Measurements from ENCODE around the gene NSMCE4A.
"Not testable (repeated sequence)": the region's sequence is repeated elsewhere in the genome, so short reads cannot be mapped to it uniquely, and the experiment has no call there.

NSMCE4A gene

DNA sequence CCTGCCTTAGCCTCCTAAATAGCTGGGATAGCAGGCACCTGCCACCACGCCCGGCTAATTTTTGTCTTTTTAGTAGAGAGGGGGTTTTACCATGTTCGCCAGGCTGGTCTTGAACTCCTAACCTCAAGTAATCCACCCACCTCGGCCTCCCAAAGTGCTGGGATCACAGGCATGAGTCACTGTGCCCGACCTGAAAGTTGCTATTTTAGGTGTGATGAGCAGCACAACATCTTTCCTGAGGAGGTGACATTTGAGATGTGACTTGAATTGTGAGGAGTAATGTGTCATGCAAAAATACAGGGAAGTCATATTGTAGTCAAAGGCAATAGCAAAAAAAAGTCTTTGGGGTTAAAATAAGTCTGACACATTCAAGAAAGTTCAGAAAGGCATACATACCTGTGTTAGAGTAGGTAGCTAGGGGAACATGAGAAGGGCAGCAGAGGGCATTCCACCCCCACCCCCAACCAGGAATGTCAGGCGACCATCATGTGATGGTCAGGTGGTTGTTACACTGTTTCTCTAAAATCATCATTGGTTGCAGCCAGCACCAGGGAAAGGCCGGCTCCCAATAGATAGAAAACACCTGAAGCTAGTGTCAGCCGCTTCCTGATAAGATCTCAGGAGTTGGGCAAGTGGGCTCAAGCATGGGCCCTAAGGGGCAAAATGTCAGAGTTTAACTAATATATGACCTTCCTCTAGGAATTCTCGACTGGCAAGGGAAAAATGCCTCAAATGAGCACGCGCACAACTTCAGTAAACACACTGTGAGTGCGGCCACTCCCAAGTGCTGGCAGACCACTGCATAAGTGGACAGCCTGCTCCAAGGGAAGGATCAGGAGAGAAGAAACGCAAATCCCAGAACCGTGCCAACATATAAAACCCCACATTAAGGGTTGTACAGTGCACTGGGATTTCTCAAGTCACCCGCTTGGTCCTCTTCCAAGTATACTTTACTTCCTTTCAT lies 13.6 kb upstream of the NSMCE4A start, which contains the start of gene TACC2:
TACC2 (plus strand) TSS at position 803 of the 964 bp plus-strand sequence. CDS start 32,819 bp downstream, outside the sequence.
- in situ Hi-C loops (cut with MboI; ENCODE audit: low sequenced_read_pairs): no loop called here

DNA sequence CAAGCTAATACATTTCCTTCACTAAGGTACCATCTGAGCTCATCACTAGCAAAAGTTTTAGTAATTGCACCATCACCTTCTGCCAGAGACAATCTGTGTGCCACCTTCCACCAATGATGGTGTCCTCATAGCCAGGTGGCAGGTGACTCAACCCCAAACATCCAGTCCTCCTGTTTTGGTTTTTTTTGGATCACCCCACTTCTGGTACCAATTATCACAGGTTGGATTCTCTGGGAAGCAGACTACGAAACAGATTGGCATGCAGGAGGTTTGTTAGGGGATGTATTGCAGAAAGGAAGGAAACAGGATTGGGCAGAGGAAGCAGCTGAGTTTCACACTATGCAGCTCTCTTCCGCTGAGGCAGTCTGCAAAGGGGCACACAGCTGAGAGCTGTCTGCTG lies 9.4 kb upstream of the NSMCE4A start:
- in situ Hi-C loops (cut with MboI; ENCODE audit: low sequenced_read_pairs): no loop called here

DNA sequence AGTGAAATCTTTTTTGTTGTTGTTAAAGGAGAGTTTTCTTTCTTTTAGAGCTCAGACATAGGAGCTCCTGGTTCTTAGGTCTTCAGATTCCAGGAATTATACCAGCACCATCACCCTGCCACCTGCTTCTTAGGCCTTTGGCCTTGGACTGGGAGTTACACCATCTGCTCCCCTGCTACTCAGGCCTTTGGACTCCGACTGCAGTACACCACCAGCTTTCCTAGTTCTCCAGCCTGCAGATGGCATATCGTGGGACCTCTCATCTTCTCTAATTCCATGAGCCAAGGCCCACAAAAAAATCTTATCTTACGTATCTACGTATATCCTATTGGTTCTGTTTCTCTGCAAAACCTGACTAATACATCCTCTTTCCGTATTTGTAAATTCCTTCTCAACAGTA lies 8.8 kb upstream of the NSMCE4A start:
- in situ Hi-C loops (cut with MboI; ENCODE audit: low sequenced_read_pairs): no loop called here

DNA sequence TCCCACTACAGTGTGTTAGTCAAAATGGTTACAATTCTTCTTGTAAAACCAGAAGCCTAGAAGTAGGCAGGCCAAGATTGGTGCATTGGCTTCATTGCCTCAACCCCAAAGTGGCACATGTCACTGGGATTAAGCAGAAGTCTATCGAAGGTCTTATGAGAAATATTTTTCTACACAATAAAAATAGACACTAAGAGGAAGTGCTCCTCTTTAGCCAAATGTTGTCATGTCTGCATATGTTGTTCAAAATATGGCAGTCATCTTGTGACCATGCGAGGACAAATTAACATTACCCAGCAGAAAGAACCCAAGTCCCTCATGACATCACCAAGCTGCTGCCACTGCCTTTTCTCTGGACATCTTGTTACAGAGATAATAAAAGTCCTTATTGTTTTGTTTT lies 6.3 kb upstream of the NSMCE4A start:
- in situ Hi-C loops (cut with MboI; ENCODE audit: low sequenced_read_pairs): no loop called here

DNA sequence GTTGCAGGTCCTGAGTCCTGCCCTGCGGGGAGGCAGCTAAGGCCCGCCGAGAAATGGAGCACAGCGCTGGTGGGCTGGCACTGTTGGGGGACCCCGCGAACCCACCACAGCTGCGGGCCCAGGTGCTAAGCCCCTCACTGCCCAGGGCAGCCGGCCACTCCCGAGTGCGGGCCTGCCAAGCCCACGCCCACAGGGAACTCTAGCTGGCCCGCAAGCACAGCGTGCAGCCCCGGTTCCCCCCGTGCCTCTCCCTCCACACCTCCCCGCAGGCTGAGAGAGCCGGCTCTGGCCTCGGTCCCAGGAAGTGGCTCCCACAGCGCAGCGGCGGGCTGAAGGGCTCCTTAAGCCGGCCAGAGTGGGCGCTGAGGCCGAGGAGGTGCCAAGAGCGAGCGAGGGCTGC lies 3.5 kb upstream of the NSMCE4A start:
- in situ Hi-C loops (cut with MboI; ENCODE audit: low sequenced_read_pairs): no loop called here

DNA sequence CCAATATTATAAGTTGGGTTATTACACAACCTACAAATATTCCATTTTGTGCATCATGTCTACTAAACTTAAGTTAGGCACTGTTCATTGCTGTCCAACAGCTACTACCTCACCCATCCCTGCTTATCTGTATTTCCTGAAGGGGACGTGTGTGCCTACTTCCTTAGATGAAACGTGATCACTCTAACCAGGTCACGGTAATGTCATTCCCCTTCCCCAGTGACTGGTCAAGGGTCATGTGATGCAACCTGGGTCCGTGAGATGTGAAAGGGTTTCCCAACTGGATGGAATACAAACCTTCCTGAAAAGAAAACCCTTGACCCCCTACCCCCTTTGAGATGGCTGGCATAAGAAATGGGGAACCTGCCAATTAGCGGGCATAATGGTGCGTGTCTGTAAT lies 1.6 kb upstream of the NSMCE4A start:
- in situ Hi-C loops (cut with MboI; ENCODE audit: low sequenced_read_pairs): no loop called here

DNA sequence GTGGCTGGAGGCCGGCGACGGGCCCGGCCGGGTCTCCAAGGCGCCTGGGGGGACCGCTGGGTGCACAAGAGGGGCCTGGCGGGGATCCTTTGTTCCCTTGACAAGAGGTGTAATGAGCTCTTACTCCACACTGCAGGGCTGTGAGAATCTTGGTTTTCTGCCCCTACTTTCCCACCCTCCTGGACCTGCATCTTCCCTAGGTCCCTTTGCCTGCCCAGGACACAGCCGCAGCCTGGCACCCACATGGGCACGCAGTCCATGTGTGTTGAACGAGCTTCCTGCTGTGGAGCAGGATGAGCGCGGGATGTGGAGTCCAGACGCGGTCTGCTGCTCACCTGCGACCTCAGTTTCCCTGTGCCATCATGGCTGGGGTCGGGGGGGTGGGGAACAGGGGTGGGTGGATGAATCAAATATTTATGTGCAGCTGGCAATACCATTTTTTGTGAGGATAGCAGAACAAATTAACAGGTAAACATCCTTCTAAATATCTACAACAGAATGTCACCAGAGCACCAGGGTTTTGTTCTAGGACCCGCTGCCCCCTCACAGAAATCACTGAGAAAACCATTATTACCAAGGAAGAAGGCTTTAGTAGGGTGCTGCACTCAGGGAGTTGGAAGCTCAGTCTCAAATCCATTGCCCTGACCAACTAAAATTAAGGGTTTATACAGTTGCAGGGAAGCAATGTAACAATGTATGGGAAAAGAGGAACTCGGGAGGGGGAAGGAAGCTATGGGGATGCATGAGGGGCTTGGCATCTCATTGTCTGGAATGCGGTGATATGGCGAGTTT lies 474 bp upstream of the NSMCE4A start:
- in situ Hi-C loops (cut with MboI; ENCODE audit: low sequenced_read_pairs): no loop called here

DNA sequence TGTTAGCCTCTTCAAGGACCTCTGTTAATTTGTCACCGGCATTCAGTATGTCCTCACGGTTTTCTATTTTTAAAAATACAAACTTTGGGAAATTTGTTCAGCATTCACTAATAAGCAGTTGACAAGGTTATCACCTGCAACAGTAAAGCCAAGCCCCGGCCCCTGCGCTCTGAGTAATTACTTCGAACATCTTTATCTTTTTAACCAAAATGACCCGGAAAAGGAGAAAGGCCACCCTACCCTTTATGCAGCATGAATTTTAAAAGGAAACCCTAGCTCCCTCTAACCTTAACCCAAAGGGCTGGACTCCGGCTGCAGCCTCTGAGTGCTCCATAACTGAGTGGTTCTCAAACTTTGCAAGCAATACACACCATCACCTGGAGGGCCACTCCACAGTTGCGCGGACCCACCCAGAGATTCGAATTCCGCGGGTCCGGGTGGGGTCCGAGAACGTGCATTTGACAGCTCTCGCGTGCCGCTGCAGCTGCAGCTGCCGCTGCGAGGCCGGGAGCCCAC lies 940 bp downstream of the NSMCE4A start:
- in situ Hi-C loops (cut with MboI; ENCODE audit: low sequenced_read_pairs): no loop called here

DNA sequence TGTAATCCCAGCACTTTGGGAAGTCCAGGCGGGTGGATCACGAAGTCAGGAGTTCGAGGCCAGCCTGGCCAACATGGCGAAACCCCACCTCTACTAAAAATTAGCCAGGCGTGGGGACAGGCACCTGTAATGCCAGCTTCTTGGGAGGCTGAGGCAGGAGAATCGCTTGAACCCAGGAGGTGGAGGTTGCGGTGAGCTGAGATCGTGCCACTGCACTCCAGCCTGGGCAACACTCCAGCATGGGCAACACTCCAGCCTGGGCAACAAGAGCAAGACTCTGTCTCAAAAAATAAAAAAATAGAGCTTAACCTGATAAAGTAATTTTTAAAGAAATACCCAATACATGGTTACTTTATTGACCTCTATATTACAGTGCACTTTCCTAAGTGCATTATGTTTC lies 5.9 kb downstream of the NSMCE4A start:
- in situ Hi-C loops (cut with MboI; ENCODE audit: low sequenced_read_pairs): not testable (repeated sequence)

DNA sequence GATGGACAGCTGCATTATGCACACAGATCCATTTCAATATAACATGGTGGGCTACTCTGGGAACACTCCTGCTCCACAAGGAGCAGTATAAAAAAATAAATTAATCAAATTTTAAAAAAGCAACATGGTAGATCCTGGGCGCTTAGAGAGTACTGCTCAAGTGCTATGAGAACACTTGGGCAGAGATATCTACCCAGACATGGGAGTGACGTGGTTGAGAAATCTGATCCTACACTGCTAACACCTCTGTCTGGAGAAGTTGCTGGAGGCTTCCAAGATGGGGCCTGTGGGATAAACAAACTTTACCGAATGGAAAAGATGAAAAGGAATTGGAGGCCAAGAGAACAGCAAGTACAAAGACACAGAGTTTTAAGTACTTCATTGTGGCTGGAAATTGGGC lies 9.0 kb downstream of the NSMCE4A start:
- in situ Hi-C loops (cut with MboI; ENCODE audit: low sequenced_read_pairs): no loop called here

DNA sequence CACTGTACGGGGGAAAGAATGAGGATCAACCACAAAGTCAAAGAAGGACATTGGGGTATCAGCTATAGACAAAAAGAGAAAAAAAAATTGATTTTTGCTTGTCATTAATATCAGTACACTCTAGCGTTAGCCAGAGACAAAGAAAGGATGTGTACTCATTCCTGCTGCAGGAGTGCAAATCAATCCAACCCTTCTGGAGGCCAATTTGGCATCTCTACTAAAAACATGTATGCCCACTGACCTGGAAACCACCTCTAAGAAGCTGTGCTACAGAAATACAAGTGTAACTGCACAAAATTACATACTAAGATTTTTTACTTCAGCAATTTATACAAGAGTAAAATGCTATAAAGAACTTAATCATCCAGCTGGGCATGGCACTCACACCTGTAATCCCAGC lies 13.6 kb downstream of the NSMCE4A start:
- in situ Hi-C loops (cut with MboI; ENCODE audit: low sequenced_read_pairs): no loop called here

DNA sequence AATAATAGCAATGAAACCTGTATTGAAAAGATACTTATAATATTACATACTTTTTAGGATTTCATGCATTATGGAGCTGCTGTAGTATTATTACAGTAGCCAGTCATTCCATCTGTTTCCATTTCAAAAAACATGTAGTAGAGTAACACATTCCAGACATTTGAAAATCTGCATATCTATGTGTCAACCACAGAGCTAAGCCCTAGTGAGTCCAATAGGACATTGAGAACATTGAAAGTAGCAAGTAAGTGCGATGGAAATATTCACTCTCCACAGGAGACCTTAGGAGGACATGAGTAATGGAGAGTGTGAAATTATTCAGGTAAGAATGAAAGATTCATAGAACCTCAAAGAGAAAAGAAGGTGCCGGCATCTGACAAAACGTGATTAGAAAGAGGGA lies 15.3 kb downstream of the NSMCE4A start:
- in situ Hi-C loops (cut with MboI; ENCODE audit: low sequenced_read_pairs): no loop called here

DNA sequence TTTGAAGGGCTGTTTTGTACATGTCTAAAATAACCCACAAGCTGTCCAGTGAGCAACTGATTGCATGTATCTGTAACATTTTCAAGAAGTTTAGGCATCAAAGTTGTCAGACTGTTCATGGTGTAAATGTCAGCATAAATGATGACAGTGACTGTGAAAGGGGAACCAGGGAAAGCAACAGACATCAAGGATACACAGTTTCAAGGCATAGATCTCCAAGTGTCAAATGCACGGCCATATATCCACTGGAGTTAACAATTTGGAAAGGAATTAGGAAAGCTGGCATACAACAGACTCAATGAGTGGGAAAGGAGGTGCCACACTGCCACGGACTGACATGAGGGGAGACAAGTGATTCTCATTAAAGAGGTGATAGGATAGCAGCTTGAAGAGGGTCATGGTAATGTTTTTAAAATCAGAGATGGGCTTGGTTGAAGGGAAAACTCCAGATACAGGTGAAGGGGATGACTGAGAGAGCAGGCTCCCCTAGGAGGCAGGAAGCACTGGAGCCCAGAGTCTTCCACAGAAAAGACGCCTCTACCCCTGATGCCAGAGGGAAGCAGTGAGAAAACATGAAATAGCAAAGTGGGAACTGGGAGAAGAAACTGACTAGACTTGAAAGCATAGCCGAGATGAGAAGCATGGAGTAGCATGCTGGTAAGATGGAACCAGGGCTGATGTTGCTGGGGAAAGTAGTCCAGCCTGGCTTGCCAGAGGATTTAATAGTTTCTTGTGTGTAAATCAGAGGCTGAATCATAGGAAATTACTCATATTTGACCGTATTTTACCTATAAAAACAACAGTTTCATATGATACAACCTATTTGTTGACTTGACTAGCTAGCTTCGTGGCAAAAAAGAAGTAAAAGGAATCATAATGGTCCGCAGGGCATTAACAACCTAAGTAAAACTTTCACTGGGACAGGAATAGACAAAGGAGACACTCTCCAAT lies 18.6 kb downstream of the NSMCE4A start:
- in situ Hi-C loops (cut with MboI; ENCODE audit: low sequenced_read_pairs): no loop called here

DNA sequence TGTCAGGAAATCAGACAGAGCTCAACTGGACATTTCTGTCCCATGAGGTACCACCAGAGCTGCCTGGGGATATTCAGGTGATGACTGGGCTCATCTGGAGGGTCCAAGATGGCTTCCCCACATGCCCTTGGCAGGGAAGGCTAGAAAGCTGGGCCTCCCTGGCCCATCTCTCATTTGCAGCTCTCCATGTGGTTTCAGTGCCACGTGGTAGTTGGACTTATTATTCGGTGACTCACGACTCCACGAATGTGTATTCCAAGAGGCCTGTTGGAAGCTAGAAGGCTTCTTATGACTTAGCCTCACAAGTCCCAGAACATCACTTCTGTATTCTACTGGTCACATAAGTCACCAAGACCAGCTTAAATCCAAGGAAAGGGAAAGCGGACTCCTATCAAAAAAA lies 22.8 kb downstream of the NSMCE4A start:
- in situ Hi-C loops (cut with MboI; ENCODE audit: low sequenced_read_pairs): no loop called here

DNA sequence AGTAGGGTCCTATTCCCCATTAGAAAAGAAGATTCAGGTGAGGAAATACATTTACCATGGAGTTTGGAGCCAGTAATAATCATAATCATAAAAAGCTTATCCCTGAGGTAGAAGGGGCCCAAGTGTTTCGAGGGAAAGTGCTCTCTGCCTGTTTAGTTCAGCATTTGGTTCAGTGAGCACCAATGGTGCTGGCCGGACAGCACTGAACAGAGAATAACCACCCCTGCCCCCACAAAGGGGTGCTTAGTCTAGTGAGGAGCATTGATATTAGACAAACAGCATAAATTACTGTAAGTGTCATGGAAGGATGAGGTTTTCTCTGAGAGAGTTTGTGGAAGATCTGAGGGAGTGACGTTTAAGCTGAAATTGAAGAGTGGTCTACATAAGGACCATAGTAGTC lies 25.6 kb downstream of the NSMCE4A start:
- in situ Hi-C loops (cut with MboI; ENCODE audit: low sequenced_read_pairs): no loop called here

DNA sequence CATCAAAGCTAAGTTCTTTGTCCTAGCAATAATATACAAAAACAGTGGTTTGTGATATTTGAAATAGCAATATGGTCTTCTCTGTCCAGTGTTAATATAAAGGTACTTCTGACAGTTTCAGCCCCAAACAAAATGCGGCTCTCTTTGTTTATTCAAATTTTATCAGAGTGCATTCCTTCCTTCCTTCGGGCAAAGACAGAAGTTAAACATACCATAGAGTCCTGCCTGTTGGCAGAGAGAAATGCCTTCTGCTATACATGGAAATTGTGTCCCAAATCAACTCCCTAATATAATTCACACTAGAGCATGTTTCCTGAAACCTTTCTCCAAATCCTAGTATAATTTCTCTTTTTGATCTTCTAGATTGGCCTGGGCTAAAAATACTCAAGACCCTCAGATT lies 26.0 kb downstream of the NSMCE4A start:
- in situ Hi-C loops (cut with MboI; ENCODE audit: low sequenced_read_pairs): no loop called here

DNA sequence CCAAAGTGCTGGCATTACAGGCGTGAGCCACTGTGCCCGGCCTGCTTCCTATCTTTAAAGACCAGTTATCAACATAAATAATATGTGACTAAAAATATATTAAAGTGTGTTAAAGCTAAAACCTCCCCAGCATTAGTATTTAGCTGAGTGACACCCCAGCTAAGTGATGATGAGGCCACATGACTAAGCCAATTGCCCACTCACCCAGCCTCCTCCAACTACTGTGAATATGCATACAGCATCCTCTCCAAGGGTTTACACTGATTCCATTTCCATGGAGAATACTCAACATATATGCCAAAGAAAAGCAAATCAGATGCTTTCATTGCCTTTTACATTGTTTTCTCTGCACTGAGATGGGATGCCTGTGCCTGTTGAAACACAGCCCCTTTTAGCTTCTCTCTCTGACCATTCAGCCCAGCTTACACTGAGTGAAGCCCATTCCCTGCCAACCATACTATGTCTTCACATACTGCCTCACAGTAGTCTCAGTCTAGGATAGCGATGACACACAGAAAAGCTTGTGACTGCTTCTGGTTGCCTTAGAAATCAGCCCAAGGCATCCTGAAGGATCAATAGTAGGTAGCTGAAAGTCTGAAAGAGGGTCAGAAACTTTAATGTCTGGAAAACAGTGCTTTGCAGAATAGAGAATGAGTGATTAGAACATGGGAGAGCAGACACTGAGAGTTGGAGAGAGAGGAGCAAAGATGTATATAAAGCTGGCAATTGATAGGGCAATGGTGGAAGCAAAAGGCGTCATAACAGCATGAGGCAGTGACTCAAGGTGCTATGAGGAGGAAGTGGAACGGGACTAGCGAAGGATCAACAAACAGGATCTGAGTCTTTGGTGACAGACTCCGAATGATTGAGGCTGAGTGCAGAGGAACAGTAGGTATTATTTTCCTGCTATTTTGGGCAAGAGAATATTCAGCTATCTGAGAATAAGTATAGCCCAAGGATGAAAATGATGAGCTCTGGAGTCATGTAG lies 27.4 kb downstream of the NSMCE4A start:
- in situ Hi-C loops (cut with MboI; ENCODE audit: low sequenced_read_pairs): no loop called here

DNA sequence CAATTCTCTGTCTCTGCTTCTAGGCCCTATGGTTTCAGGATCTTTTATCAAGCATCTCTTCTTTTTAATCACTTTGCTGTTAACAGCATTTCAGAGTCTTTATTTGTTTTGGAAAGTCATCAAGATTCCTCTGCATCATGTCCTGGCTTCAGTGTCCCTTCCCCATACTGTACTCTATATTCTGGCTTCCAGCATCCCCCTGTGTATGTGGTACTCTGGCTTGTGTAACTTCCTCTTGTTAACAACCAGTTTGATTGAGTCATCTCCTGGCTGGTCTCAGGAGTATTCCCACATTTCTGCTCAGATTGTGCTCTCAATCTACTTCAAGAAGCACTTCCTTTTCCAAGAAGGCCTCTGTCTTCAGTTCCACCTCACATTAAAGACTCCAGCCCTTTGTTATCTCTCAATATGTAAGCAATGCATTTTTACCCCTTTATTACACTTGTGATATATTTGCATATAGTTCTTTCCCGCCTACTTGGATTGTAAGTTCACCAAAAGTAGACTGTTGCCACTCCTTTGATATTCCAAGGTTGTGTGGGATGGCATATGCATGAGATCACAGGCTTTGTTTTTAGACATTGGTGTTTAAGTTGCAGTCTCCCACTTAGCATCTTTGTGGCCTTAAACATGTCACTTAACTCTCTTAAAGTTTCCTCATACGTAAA lies 32.1 kb downstream of the NSMCE4A start:
- in situ Hi-C loops (cut with MboI; ENCODE audit: low sequenced_read_pairs): no loop called here

DNA sequence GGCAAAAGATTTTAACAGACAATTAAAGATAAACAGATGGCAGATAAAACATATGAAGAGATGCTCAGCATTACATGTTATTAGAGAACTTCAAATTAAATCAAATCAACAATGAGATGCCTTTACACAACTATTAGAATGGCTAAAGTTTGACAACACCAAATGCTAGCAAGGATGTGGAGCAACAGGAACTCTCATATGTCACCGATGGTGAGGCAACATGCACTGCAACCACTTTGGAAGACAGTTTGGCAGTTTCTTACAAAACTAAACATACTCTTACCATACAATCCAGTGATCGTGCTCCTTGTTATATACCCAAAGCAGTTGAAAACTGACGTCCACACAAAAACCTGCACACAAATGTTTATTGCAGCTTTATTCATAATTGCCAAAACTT lies 33.5 kb downstream of the NSMCE4A start:
- in situ Hi-C loops (cut with MboI; ENCODE audit: low sequenced_read_pairs): no loop called here
